Measurements from ENCODE around the gene PIK3CD. TPM values are rescaled to one million over a fixed set of nuclear protein-coding genes. Genes with fewer than 3 reads are reported as not detected.

The PIK3CD gene
- total RNA-seq, 1 donor from 2014 or later: 1.8 TPM

DNA sequence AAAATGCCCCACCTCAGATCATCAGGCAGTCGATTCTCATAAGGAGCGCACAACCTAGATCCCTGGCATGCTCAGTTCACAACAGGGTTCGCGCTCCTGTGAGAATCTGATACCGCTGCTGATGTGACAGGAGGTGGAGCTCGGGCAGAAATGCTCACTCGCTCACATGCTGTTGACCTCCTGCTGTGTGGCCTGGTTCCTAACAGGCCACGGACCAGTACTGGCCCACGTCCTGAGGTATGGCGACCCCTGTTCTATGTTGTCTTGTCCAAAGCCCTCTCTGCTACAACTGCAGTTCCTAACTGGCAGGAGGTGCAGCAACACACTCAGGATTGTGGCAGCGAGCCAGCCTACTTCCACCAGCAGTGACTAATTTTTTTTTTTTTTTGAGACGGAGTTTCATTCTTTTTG is 101.6 kb downstream of the PIK3CD start:
- no peak for DNase-seq (ENCODE audit: extremely low spot score, unreplicated experiment)
- no peak overlapping the region for H3K27ac Mint-ChIP-seq
- H3K36me3 Mint-ChIP-seq: peaks cover 30% of the 10 kb centered on the region
- no peak overlapping the region for H3K4me3 Mint-ChIP-seq
- TF ChIP-seq, protein P1, sequence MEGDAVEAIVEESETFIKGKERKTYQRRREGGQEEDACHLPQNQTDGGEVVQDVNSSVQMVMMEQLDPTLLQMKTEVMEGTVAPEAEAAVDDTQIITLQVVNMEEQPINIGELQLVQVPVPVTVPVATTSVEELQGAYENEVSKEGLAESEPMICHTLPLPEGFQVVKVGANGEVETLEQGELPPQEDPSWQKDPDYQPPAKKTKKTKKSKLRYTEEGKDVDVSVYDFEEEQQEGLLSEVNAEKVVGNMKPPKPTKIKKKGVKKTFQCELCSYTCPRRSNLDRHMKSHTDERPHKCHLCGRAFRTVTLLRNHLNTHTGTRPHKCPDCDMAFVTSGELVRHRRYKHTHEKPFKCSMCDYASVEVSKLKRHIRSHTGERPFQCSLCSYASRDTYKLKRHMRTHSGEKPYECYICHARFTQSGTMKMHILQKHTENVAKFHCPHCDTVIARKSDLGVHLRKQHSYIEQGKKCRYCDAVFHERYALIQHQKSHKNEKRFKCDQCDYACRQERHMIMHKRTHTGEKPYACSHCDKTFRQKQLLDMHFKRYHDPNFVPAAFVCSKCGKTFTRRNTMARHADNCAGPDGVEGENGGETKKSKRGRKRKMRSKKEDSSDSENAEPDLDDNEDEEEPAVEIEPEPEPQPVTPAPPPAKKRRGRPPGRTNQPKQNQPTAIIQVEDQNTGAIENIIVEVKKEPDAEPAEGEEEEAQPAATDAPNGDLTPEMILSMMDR (conservative IDR thresholded peaks at IDR 0.05): no peak
- peaks cover 17% of the 10 kb centered on the region for H3K4me1 Mint-ChIP-seq (ENCODE audit: unreplicated experiment)
- H3K9me3 Mint-ChIP-seq: no peaks in the 10 kb centered on the region
- no peaks in the 10 kb centered on the region for H3K27me3 Mint-ChIP-seq

DNA sequence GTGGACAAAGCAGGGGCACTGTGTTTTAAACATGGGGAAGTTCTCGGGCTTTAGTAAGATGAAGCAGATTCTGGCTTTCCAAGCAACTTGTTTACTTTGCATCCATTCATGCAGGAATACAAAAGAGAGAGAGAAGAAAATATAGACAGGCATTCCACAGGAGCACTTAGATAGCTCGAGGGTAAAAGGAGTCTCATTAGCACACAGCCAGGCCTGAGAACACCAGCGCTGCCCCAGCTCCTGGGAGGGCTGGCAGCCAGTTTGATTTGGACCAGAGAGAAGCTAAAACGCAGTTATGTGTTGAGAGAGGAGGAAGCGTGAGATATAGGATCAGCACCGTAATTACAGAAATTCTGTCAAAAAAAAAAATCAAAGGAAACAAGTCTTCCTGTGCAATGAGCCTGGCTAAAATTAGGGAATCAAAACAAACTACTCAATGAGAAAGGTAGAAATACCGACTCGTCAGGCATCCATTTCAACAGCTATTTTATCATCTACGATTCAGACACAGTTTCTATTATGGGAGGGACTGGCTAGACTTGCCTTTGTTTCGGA is 104.0 kb downstream of the PIK3CD start:
- H3K4me1 Mint-ChIP-seq (ENCODE audit: unreplicated experiment): peaks cover 21% of the 10 kb centered on the region
- H3K36me3 Mint-ChIP-seq: peaks cover 22% of the 10 kb centered on the region
- H3K9me3 Mint-ChIP-seq: no peaks in the 10 kb centered on the region
- TF ChIP-seq, protein P1 (conservative IDR thresholded peaks at IDR 0.05): no peak
- H3K27ac Mint-ChIP-seq: peak overlapping the region; percentile 10
- H3K27me3 Mint-ChIP-seq: no peaks in the 10 kb centered on the region
- H3K4me3 Mint-ChIP-seq: no peak overlapping the region
- DNase-seq (ENCODE audit: extremely low spot score, unreplicated experiment): no peak

DNA sequence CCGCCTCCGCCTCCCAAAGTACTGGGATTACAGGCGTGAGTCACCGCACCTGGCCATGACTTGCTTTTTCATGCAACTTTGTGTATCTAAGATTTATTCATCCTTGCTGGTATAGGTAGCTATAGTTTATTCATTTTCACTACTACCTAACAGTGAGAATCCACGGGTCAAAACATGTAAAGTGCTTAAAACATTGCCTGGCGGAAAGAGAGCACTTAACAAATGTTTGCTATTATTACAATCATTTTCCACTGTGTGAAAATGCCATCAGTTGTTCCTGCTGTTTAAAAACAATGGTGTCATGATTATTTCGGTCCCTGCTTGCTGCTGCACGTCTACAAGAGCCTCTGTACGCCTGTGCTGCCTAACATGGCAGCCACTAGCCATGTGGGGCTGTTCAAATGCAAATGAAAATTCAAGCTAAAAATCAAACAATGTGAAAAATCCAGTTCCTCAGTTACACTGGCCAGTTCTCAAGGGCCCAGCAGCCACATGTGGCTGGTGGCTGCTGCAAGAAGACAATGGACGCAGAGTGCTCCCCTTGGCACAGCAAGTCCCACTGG is 107.1 kb downstream of the PIK3CD start:
- H3K4me3 Mint-ChIP-seq: no peak overlapping the region
- TF ChIP-seq, protein P1 (conservative IDR thresholded peaks at IDR 0.05): no peak
- H3K27me3 Mint-ChIP-seq: no peaks in the 10 kb centered on the region
- no peak for DNase-seq (ENCODE audit: extremely low spot score, unreplicated experiment)
- H3K9me3 Mint-ChIP-seq: no peaks in the 10 kb centered on the region
- no peak overlapping the region for H3K27ac Mint-ChIP-seq
- H3K36me3 Mint-ChIP-seq: peaks cover 25% of the 10 kb centered on the region
- peaks cover 24% of the 10 kb centered on the region for H3K4me1 Mint-ChIP-seq (ENCODE audit: unreplicated experiment)

DNA sequence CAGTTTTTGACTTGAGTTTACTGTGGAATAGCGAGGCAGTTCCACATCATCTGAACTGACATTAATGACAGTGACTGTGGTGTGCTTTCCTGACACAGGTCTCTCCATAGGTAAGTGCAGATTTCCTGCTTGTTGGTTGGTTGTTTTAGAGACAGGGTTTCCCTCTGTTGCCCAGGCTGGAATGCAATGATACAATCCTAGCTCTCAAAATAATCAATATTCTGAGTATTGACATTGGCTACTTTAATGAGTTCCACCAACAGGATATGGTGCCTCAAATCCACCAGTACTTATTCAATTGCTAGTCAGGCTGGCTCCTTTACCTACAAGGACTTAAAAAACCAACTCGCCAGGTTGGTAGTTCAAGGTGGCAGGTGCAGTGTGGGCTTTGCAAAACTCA is 108.4 kb downstream of the PIK3CD start:
- H3K4me1 Mint-ChIP-seq (ENCODE audit: unreplicated experiment): peaks cover 23% of the 10 kb centered on the region
- H3K4me3 Mint-ChIP-seq: no peak overlapping the region
- no peaks in the 10 kb centered on the region for H3K9me3 Mint-ChIP-seq
- H3K36me3 Mint-ChIP-seq: peaks cover 22% of the 10 kb centered on the region
- H3K27me3 Mint-ChIP-seq: no peaks in the 10 kb centered on the region
- no peak for DNase-seq (ENCODE audit: extremely low spot score, unreplicated experiment)
- no peak overlapping the region for H3K27ac Mint-ChIP-seq
- TF ChIP-seq, protein P1 (conservative IDR thresholded peaks at IDR 0.05): no peak

DNA sequence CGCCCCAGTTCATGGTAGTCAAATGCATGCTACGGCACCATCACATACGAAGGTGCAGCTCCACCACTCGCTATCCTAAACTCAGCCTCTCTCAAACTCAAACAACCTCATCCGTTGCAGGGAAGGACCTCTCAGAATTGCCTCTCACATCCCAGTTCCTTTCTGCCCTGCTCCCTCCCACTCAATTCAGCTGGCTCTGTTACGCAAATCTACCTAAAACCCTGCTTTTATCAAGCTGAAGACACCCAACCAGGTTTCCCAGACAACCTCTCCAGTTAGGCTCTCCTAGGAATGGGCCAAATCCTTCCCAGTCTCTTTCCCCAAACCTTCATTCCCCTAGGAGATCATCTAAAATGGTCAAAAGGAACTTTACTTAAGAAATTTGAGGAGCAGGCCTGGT is 109.3 kb downstream of the PIK3CD start:
- Mint-ChIP-seq H3K9me3 (no peaks in the 10 kb centered on the region), H3K27me3 (no peaks in the 10 kb centered on the region), H3K27ac (no peak overlapping the region), H3K4me1 (ENCODE audit: unreplicated experiment) (peaks cover 14% of the 10 kb centered on the region), H3K4me3 (no peak overlapping the region), H3K36me3 (peaks cover 15% of the 10 kb centered on the region)
- TF ChIP-seq, protein P1 (conservative IDR thresholded peaks at IDR 0.05): no peak
- no peak for DNase-seq (ENCODE audit: extremely low spot score, unreplicated experiment)

All from type B pancreatic cell (in vitro differentiated cells).